Neural cell (in vitro differentiated cells): ENCODE data around the gene SPDEF. TPM values are rescaled to one million over a fixed set of nuclear protein-coding genes. Genes with fewer than 3 reads are reported as not detected.

ENCODE experiments used
- H2AFZ ChIP-seq: fragments of 200-600, 300-800 bp; sonication (generic), shearing (Covaris generic); 2 replicates; pipeline ENCODE4 v1.6.0; 2014; ENCODE audit warnings: low read depth, mild to moderate bottlenecking, antibody characterized with exemption, low read length, moderate library complexity
- H3F3A ChIP-seq: fragments of 200-600 bp; shearing (Covaris generic); 2 replicates; pipeline ENCODE4 v1.6.1; 2016; ENCODE audit warnings: mild to moderate bottlenecking, moderate library complexity, mixed read lengths, antibody characterized with exemption, low read length; ENCODE audit not compliant: insufficient read depth, poor library complexity, severe bottlenecking
- H3K27ac ChIP-seq: fragments of 200-600, 300-800 bp; sonication (generic), shearing (Covaris generic); 2 replicates; pipeline ENCODE4 v1.5.1; 2014; ENCODE audit warnings: mild to moderate bottlenecking, low read length, moderate library complexity
- H3K27me3 ChIP-seq: fragments of 300-800, 200-600 bp; sonication (generic), shearing (Covaris generic); 2 replicates; pipeline ENCODE4 v1.6.0; 2014; ENCODE audit warnings: mild to moderate bottlenecking, low read depth, low read length, moderate library complexity; ENCODE audit not compliant: insufficient read depth
- H3K36me3 ChIP-seq: fragments of 300-800, 200-600 bp; sonication (generic), shearing (Covaris generic); 2 replicates; pipeline ENCODE4 v1.5.1; 2014; ENCODE audit warnings: mild to moderate bottlenecking, antibody characterized with exemption, low read length, moderate library complexity; ENCODE audit not compliant: insufficient read depth
- H3K4me2 ChIP-seq: fragments of 300-800, 200-600 bp; sonication (generic), shearing (Covaris generic); 2 replicates; pipeline ENCODE4 v1.6.0; 2014; ENCODE audit warnings: mild to moderate bottlenecking, low read length
- H3K4me3 ChIP-seq: fragments of 300-800, 200-600 bp; sonication (generic), shearing (Covaris generic); 2 replicates; pipeline ENCODE4 v1.5.1; 2014; ENCODE audit warnings: mild to moderate bottlenecking, low read length, moderate library complexity
- H3K79me2 ChIP-seq: fragments of 200-600 bp; shearing (Covaris generic); replicated peaks from 2 replicates; pipeline ENCODE4 v1.6.0; 2014; ENCODE audit warnings: mild to moderate bottlenecking, low read length, moderate library complexity; ENCODE audit not compliant: insufficient read depth
- H3K9ac ChIP-seq: fragments of 300-800, 200-600 bp; sonication (generic), shearing (Covaris generic); 2 replicates; pipeline ENCODE4 v1.6.1; 2016; ENCODE audit warnings: mild to moderate bottlenecking, low read length, mixed read lengths
- H3K9me2 ChIP-seq: fragments of 200-600 bp; shearing (Covaris generic); 2 replicates; pipeline ENCODE4 v1.6.1; 2016; ENCODE audit warnings: mild to moderate bottlenecking, low read length, mixed read lengths; ENCODE audit not compliant: insufficient read depth
- H3K9me3 ChIP-seq: fragments of 200-600, 300-800 bp; sonication (generic), shearing (Covaris generic); 2 replicates; pipeline ENCODE4 v1.6.1; 2016; ENCODE audit warnings: mild to moderate bottlenecking, mixed run types, low read length, moderate library complexity, mixed read lengths
- H4K20me1 ChIP-seq: fragments of 200-600 bp; shearing (Covaris generic); 2 replicates; pipeline ENCODE4 v1.6.1; 2016; ENCODE audit warnings: mild to moderate bottlenecking, mixed run types; ENCODE audit not compliant: insufficient read depth
- EP300 ChIP-seq: fragments of 450-650 bp; conservative IDR thresholded peaks from 2 replicates; pipeline ENCODE4 v1.6.1; 2014; ENCODE audit warnings: antibody characterized with exemption, mild to moderate bottlenecking, moderate library complexity; ENCODE audit not compliant: poor library complexity, severe bottlenecking
- EZH2 ChIP-seq: fragments of 200-600, 300-800 bp; shearing (Covaris generic), sonication (generic); IDR thresholded peaks from 2 replicates; pipeline ENCODE4 v1.6.1; 2014; ENCODE audit warnings: antibody characterized with exemption, low read length, borderline replicate concordance, mild to moderate bottlenecking; ENCODE audit not compliant: insufficient read depth, poor library complexity, severe bottlenecking
- MXI1 ChIP-seq: fragments of 450-650 bp; conservative IDR thresholded peaks from 2 replicates; pipeline ENCODE4 v1.6.1; 2014; ENCODE audit warnings: antibody characterized with exemption, mild to moderate bottlenecking; ENCODE audit not compliant: poor library complexity, severe bottlenecking
- POLR2AphosphoS5 ChIP-seq: IDR thresholded peaks from 2 replicates; pipeline ENCODE4 v1.6.1; 2012
- RAD21 ChIP-seq: fragments of 450-650 bp; conservative IDR thresholded peaks from 2 replicates; pipeline ENCODE4 v1.6.1; 2014; ENCODE audit warnings: antibody characterized with exemption, mild to moderate bottlenecking, moderate library complexity
- SMC3 ChIP-seq: fragments of 450-650 bp; conservative IDR thresholded peaks from 2 replicates; pipeline ENCODE4 v1.6.1; 2014; ENCODE audit warnings: antibody characterized with exemption, mild to moderate bottlenecking, moderate library complexity; ENCODE audit not compliant: poor library complexity
- TAF1 ChIP-seq: IDR thresholded peaks from 2 replicates; pipeline ENCODE4 v1.6.1; 2012; ENCODE audit warnings: low read depth
- polyA plus RNA-seq: library from polyadenylated mRNA; depleted of rRNA; stranded (reverse); fragments of >200 nt; gene quantifications from 2 replicates; pipeline ENCODE4 v1.2.3, GENCODE V29; 2014
- TF ChIP-seq, protein P1 (sequence below): fragments of 450-650 bp; IDR thresholded peaks from 2 replicates; pipeline ENCODE4 v1.5.1; 2014; ENCODE audit warnings: antibody characterized with exemption, mild to moderate bottlenecking, moderate library complexity; ENCODE audit not compliant: poor library complexity, severe bottlenecking
- TF ChIP-seq, protein P2 (sequence below): IDR thresholded peaks from 2 replicates; pipeline ENCODE4 v1.6.1; 2012; ENCODE audit warnings: borderline replicate concordance

The SPDEF gene
- polyA plus RNA-seq, 1 donor from 2014 or later: 0.36 TPM

DNA sequence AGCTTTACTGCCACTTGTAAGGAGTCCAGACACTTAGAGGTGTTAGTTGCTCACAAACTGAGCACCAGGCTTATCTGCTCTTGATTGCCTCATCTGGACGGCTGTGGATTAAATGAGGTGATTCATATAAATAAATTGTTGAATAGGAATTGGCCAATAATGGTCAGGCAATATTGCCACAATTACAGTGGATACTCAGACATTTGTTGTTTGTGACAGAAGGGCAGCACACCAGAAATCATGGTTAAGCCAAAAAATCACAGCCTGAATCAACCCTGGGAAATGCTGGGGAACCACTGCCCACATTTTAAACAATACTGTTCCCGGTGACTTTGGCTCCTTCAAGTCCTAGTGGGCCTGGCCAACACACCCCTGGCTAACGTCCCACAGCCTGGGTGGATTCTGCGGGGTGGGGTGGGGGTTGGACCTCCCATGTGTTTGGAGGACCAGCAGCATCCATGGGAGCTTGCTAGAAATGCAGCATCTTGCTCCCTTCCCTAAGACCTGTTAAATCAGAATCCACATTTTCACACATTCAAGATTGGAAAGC, 29.5 kb upstream of the SPDEF start:
- no peak for TF ChIP-seq EP300
- TF ChIP-seq, protein P1, sequence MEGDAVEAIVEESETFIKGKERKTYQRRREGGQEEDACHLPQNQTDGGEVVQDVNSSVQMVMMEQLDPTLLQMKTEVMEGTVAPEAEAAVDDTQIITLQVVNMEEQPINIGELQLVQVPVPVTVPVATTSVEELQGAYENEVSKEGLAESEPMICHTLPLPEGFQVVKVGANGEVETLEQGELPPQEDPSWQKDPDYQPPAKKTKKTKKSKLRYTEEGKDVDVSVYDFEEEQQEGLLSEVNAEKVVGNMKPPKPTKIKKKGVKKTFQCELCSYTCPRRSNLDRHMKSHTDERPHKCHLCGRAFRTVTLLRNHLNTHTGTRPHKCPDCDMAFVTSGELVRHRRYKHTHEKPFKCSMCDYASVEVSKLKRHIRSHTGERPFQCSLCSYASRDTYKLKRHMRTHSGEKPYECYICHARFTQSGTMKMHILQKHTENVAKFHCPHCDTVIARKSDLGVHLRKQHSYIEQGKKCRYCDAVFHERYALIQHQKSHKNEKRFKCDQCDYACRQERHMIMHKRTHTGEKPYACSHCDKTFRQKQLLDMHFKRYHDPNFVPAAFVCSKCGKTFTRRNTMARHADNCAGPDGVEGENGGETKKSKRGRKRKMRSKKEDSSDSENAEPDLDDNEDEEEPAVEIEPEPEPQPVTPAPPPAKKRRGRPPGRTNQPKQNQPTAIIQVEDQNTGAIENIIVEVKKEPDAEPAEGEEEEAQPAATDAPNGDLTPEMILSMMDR: no peak
- no peak for TF ChIP-seq SMC3
- TF ChIP-seq, protein P2, sequence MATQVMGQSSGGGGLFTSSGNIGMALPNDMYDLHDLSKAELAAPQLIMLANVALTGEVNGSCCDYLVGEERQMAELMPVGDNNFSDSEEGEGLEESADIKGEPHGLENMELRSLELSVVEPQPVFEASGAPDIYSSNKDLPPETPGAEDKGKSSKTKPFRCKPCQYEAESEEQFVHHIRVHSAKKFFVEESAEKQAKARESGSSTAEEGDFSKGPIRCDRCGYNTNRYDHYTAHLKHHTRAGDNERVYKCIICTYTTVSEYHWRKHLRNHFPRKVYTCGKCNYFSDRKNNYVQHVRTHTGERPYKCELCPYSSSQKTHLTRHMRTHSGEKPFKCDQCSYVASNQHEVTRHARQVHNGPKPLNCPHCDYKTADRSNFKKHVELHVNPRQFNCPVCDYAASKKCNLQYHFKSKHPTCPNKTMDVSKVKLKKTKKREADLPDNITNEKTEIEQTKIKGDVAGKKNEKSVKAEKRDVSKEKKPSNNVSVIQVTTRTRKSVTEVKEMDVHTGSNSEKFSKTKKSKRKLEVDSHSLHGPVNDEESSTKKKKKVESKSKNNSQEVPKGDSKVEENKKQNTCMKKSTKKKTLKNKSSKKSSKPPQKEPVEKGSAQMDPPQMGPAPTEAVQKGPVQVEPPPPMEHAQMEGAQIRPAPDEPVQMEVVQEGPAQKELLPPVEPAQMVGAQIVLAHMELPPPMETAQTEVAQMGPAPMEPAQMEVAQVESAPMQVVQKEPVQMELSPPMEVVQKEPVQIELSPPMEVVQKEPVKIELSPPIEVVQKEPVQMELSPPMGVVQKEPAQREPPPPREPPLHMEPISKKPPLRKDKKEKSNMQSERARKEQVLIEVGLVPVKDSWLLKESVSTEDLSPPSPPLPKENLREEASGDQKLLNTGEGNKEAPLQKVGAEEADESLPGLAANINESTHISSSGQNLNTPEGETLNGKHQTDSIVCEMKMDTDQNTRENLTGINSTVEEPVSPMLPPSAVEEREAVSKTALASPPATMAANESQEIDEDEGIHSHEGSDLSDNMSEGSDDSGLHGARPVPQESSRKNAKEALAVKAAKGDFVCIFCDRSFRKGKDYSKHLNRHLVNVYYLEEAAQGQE: no peak
- TF ChIP-seq EZH2: no peak
- no peak for TF ChIP-seq MXI1
- TF ChIP-seq POLR2AphosphoS5: no peak
- no peak for TF ChIP-seq TAF1
- no peak for TF ChIP-seq RAD21
- Histone ChIP-seq H3F3A (no peaks in the 10 kb centered on the region), H2AFZ (no peak overlapping the region), H3K36me3 (no peaks in the 10 kb centered on the region), H3K4me3 (no peak overlapping the region), H4K20me1 (no peaks in the 10 kb centered on the region), H3K9ac (no peak overlapping the region), H3K4me2 (no peak overlapping the region), H3K9me2 (no peaks in the 10 kb centered on the region), H3K79me2 (no peaks in the 10 kb centered on the region), H3K27me3 (no peaks in the 10 kb centered on the region), H3K9me3 (no peaks in the 10 kb centered on the region), H3K27ac (no peak overlapping the region)

DNA sequence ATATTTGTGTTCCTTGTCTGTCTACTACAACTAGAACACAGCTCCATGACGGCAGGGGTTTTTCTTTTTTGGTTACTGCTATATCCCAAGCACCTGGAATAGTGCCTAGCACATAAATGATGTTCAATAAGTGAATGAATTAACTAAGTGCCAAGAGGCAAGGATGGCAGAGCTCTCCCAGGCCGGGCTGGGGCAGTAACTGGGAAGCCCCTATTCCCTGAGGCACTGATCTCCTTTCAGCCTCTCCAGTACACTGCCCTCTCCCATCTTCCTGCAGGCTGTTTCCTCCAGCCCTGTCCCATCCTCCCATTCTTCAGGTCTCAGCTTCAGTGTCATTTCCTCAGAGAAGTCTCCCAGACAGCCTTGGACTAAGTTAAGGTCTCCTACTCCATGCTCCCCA, 29.0 kb upstream of the SPDEF start:
- H3K9me2 ChIP-seq: no peaks in the 10 kb centered on the region
- TF ChIP-seq, protein P2: no peak
- TF ChIP-seq RAD21 (no peak), SMC3 (no peak), TAF1 (no peak), MXI1 (no peak), EZH2 (no peak), EP300 (no peak), POLR2AphosphoS5 (no peak)
- TF ChIP-seq, protein P1: no peak
- H2AFZ ChIP-seq: no peak overlapping the region
- H3K27ac ChIP-seq: no peak overlapping the region
- H3K36me3 ChIP-seq: no peaks in the 10 kb centered on the region
- H3K9me3 ChIP-seq: no peaks in the 10 kb centered on the region
- H3K79me2 ChIP-seq: no peaks in the 10 kb centered on the region
- H3K27me3 ChIP-seq: no peaks in the 10 kb centered on the region
- no peak overlapping the region for H3K9ac ChIP-seq
- H3K4me3 ChIP-seq: no peak overlapping the region
- H3K4me2 ChIP-seq: no peak overlapping the region
- no peaks in the 10 kb centered on the region for H4K20me1 ChIP-seq
- no peaks in the 10 kb centered on the region for H3F3A ChIP-seq
